CD8-positive, alpha-beta memory T cell (primary cell): ENCODE results near the gene AGBL5. TPM values are rescaled to one million over a fixed set of nuclear protein-coding genes. Genes with fewer than 3 reads are reported as not detected.

Source experiments
- CTCF ChIA-PET: fragments of 350-600 bp; sonication (Branson Sonifier 250); formaldehyde crosslinking; loops from one replicate; lab custom pipeline; 2021; ENCODE audit warnings: antibody characterized with exemption; lab: Charles Lee
- POLR2A ChIA-PET: fragments of 350-600 bp; sonication (Branson Sonifier 250); formaldehyde crosslinking; loops from one replicate; lab custom pipeline; 2021; ENCODE audit warnings: antibody characterized with exemption; lab: Charles Lee
- DNase-seq, 5 donors: peaks; one replicate each; pipeline versions ENCODE4 v3.0.0 to v3.0.0-alpha.2; 2020 to 2022; ENCODE audit warnings: mixed read lengths in 1 of 5
- H3K27ac ChIP-seq: one replicate; pipeline ENCODE4 v1.7.0; 2013; ENCODE audit warnings: low read depth, mild to moderate bottlenecking, low read length, moderate library complexity
- H3K27me3 ChIP-seq: 2 replicates; pipeline ENCODE4 v1.7.0; 2013; ENCODE audit warnings: low read length, mild to moderate bottlenecking; ENCODE audit not compliant: insufficient read depth, poor library complexity, severe bottlenecking
- H3K36me3 ChIP-seq: 2 replicates; pipeline ENCODE4 v1.7.0; 2013; ENCODE audit warnings: mild to moderate bottlenecking, low read length, moderate library complexity; ENCODE audit not compliant: insufficient read depth
- H3K4me1 ChIP-seq: 2 replicates; pipeline ENCODE4 v1.7.0; 2013; ENCODE audit warnings: mild to moderate bottlenecking, low read length, moderate library complexity; ENCODE audit not compliant: insufficient read depth
- H3K4me3 ChIP-seq: 2 replicates; pipeline ENCODE4 v1.7.0; 2013; ENCODE audit warnings: mild to moderate bottlenecking, low read length
- H3K9me3 ChIP-seq: 2 replicates; pipeline ENCODE4 v1.7.0; 2013; ENCODE audit warnings: mild to moderate bottlenecking, low read length
- H3K27ac Mint-ChIP-seq, 8 donors: one replicate each; pipeline ENCODE4 v1.8.0; 2020 to 2021; ENCODE audit warnings: mixed read lengths in 8 of 8, mild to moderate bottlenecking in 6 of 8, inconsistent platforms in 3 of 8, moderate library complexity in 3 of 8
- H3K27me3 Mint-ChIP-seq, 2 donors: one replicate each; pipeline ENCODE4 v1.8.0; 2020 to 2021; ENCODE audit warnings: mixed read lengths in 2 of 2, mild to moderate bottlenecking in 1 of 2, moderate library complexity in 1 of 2
- H3K36me3 Mint-ChIP-seq, 3 donors: one replicate each; pipeline ENCODE4 v1.8.0; 2020 to 2021; ENCODE audit warnings: mixed read lengths in 3 of 3, inconsistent platforms in 1 of 3, mild to moderate bottlenecking in 1 of 3
- H3K4me1 Mint-ChIP-seq, 3 donors: one replicate each; pipeline ENCODE4 v1.8.0; 2020 to 2021; ENCODE audit warnings: mixed read lengths in 3 of 3, inconsistent platforms in 1 of 3, mild to moderate bottlenecking in 1 of 3
- H3K4me3 Mint-ChIP-seq, 7 donors: one replicate each; pipeline ENCODE4 v1.8.0; 2020 to 2021; ENCODE audit warnings: mixed read lengths in 7 of 7, mild to moderate bottlenecking in 6 of 7, moderate library complexity in 4 of 7, inconsistent platforms in 2 of 7
- H3K9me3 Mint-ChIP-seq, 5 donors: one replicate each; pipeline ENCODE4 v1.8.0; 2020 to 2022; ENCODE audit warnings: mixed read lengths in 5 of 5, mild to moderate bottlenecking in 3 of 5, moderate library complexity in 2 of 5, inconsistent platforms in 1 of 5
- polyA plus RNA-seq: library from polyadenylated mRNA; unstranded; fragments of 300-500 nt; fragmentation: Illumina TruSeq; gene quantifications from one replicate; pipeline ENCODE4 v1.2.3, GENCODE V29; 2021
- total RNA-seq, 2 experiments: library from RNA; stranded (reverse); gene quantifications; one replicate each; pipeline ENCODE4 v1.2.3, GENCODE V29; 2021

Gene AGBL5
- total and polyA plus RNA-seq, 3 experiments from 2014 or later, result 11.5 to 17.3 (median 16.0) TPM

GRCh38 chr2:27025861-27026851, 25.3 kb upstream of the AGBL5 start:
- peaks cover 5 to 22% (median 22%) of the 10 kb centered on the region in 3 donors for H3K4me1 Mint-ChIP-seq
- DNase-seq, result no peak
- no peaks in the 10 kb centered on the region for H3K27me3 ChIP-seq
- peaks cover 0 to 28% (median 5%) of the 10 kb centered on the region in 3 donors for H3K36me3 Mint-ChIP-seq
- H3K27ac ChIP-seq, result no peak overlapping the region
- H3K27ac Mint-ChIP-seq, result peak overlapping the region in 1 of 8 donors; percentile 64
- H3K27me3 Mint-ChIP-seq, result no peaks in the 10 kb centered on the region
- ChIA-PET POLR2A (no interaction called here), CTCF (interaction anchor here (1.2 kb wide), 1 partner anchor 65 kb away, joined by 3 read pairs; no protein-coding TSS in a partner anchor)
- H3K4me1 ChIP-seq, result no peaks in the 10 kb centered on the region
- H3K9me3 Mint-ChIP-seq, result no peaks in the 10 kb centered on the region
- no peaks in the 10 kb centered on the region for H3K36me3 ChIP-seq
- no peak overlapping the region for H3K4me3 ChIP-seq
- no peaks in the 10 kb centered on the region for H3K9me3 ChIP-seq
- no peak overlapping the region for H3K4me3 Mint-ChIP-seq

DNA sequence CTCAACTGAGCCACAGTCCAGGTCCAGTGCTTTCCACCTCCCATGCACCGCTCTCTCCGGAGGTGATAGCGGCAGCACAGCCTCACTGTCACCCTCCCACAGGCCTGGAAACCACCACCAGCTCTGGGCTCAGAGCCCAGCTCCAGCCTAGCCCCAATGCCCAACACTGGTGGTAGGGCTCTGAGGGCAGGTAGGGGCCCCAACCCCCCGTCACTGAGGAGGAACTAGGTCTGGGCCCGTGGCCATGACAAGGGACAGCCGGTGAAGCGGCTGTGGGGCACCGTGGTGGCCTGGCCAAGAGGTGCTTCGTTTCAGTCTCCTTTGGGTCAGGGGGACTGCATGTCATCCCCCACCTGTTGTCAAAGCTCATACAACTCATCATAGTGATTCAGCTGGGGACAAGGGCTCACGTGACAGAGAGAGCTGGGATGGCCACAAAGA, 24.2 kb upstream of the AGBL5 start:
- H3K4me1 Mint-ChIP-seq, result peaks cover 7 to 33% (median 31%) of the 10 kb centered on the region in 3 donors
- POLR2A ChIA-PET, result no interaction called here

DNA sequence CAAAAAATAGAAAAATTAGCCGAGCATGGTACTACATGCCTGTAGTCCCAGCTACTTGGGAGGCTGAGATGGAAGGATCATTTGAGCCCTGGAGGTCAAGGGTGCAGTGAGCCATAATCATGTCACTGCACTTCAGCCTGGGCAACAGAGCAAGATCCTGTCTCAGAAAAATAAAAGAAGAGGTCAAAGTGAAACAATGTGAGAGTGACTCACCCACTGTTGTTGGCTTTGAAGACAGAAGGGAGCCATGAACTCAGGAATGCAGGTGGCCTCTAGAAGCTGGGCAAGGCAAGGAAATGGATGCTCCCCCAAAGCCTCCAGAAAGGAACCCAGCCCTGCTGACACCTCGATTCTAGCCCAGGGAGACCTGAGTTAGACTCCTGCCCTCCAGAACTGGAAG, 22.4 kb upstream of the AGBL5 start:
- CTCF ChIA-PET, result no interaction called here
- no peaks in the 10 kb centered on the region for H3K9me3 Mint-ChIP-seq
- DNase-seq, result no peak
- Histone ChIP-seq H3K4me1 (peaks cover 8% of the 10 kb centered on the region), H3K27me3 (no peaks in the 10 kb centered on the region), H3K36me3 (no peaks in the 10 kb centered on the region), H3K27ac (no peak overlapping the region), H3K9me3 (no peaks in the 10 kb centered on the region), H3K4me3 (no peak overlapping the region)
- peak overlapping the region in 1 of 7 donors; percentile 99 for H3K4me3 Mint-ChIP-seq
- H3K36me3 Mint-ChIP-seq, result peaks cover 0 to 33% (median 2%) of the 10 kb centered on the region in 3 donors
- peaks cover 19 to 48% (median 45%) of the 10 kb centered on the region in 3 donors for H3K4me1 Mint-ChIP-seq
- H3K27me3 Mint-ChIP-seq, result no peaks in the 10 kb centered on the region
- POLR2A ChIA-PET, result interaction anchor here (0.6 kb wide), 1 partner anchor 47 kb away, joined by 4 read pairs; no protein-coding TSS in a partner anchor
- H3K27ac Mint-ChIP-seq, result peak overlapping the region in 1 of 8 donors; percentile 30

More for the DNA sequence above, 24.2 kb upstream of the AGBL5 start:
- H3K27ac ChIP-seq, result no peak overlapping the region
- peaks cover 0 to 30% (median 5%) of the 10 kb centered on the region in 3 donors for H3K36me3 Mint-ChIP-seq
- H3K27me3 ChIP-seq, result no peaks in the 10 kb centered on the region
- no peaks in the 10 kb centered on the region for H3K9me3 ChIP-seq
- H3K27ac Mint-ChIP-seq, result peak overlapping the region in 1 of 8 donors; percentile 48
- no peaks in the 10 kb centered on the region for H3K36me3 ChIP-seq
- CTCF ChIA-PET, result no interaction called here
- DNase-seq, result no peak
- H3K4me1 ChIP-seq, result no peaks in the 10 kb centered on the region
- H3K4me3 Mint-ChIP-seq, result no peak overlapping the region
- H3K27me3 Mint-ChIP-seq, result no peaks in the 10 kb centered on the region
- no peak overlapping the region for H3K4me3 ChIP-seq
- no peaks in the 10 kb centered on the region for H3K9me3 Mint-ChIP-seq

- Histone ChIP-seq H3K4me3 (peak within 1 kb of the TSS; percentile 96), H3K36me3 (peaks cover 25% of the 10 kb centered on the region), H3K27me3 (no peaks in the 10 kb centered on the region), H3K4me1 (peaks cover 11% of the 10 kb centered on the region), H3K27ac (peak within 1 kb of the TSS; percentile 88), H3K9me3 (no peaks in the 10 kb centered on the region)
- peak; percentile 68 to 84 (median 70) for DNase-seq
- peak within 1 kb of the TSS; percentile 92 to 99 (median 94) for H3K4me3 Mint-ChIP-seq
- POLR2A ChIA-PET, result interaction anchor here (0.6 to 2.1 kb wide), 4 partner anchors 18 to 313 kb away, joined by 3 to 15 read pairs (median 4); partner anchors contain the start of genes AGBL5 and OST4
- no peaks in the 10 kb centered on the region for H3K9me3 Mint-ChIP-seq
- peaks cover 29 to 65% (median 58%) of the 10 kb centered on the region in 3 donors for H3K4me1 Mint-ChIP-seq
- H3K27ac Mint-ChIP-seq, result peak within 1 kb of the TSS; percentile 69 to 95 (median 93)
- H3K27me3 Mint-ChIP-seq, result no peaks in the 10 kb centered on the region
- peaks cover 0 to 46% (median 3%) of the 10 kb centered on the region in 3 donors for H3K36me3 Mint-ChIP-seq
- CTCF ChIA-PET, result interaction anchor here (1.4 to 2.3 kb wide), 3 partner anchors 18 to 48 kb away, joined by 3 to 9 read pairs (median 8); no protein-coding TSS in a partner anchor
These were observed 18.8 kb upstream of the AGBL5 start, which contains the start of gene TMEM214 for GRCh38 chr2:27032495-27033252. Gene TMEM214 (plus strand): TSS chr2:27032965. CDS start chr2:27033016, 51 bp downstream.

- Histone ChIP-seq H3K36me3 (peaks cover 32% of the 10 kb centered on the region), H3K9me3 (no peaks in the 10 kb centered on the region), H3K4me1 (peaks cover 11% of the 10 kb centered on the region), H3K27ac (peak overlapping the region; percentile 88), H3K27me3 (no peaks in the 10 kb centered on the region), H3K4me3 (peak overlapping the region; percentile 96)
- peaks cover 29 to 61% (median 54%) of the 10 kb centered on the region in 3 donors for H3K4me1 Mint-ChIP-seq
- H3K27ac Mint-ChIP-seq, result peak overlapping the region; percentile 69 to 95 (median 92)
- peaks cover 0 to 52% (median 3%) of the 10 kb centered on the region in 3 donors for H3K36me3 Mint-ChIP-seq
- H3K4me3 Mint-ChIP-seq, result peak overlapping the region; percentile 92 to 99 (median 94)
- no peaks in the 10 kb centered on the region for H3K9me3 Mint-ChIP-seq
- no peaks in the 10 kb centered on the region for H3K27me3 Mint-ChIP-seq
- DNase-seq, result no peak
- ChIA-PET CTCF (interaction anchor here (1.4 to 2.3 kb wide), 2 partner anchors 17 to 48 kb away, joined by 8 to 9 read pairs; no protein-coding TSS in a partner anchor), POLR2A (interaction anchor here (0.6 to 2.1 kb wide), 3 partner anchors 17 to 312 kb away, joined by 3 to 15 read pairs (median 5); partner anchors contain the start of genes AGBL5 and OST4)
These were observed 18.1 kb upstream of the AGBL5 start for GRCh38 chr2:27033253-27033852.

GRCh38 chr2:27038012-27038411, 13.5 kb upstream of the AGBL5 start:
- H3K9me3 Mint-ChIP-seq, result no peaks in the 10 kb centered on the region
- Histone ChIP-seq H3K27ac (no peak overlapping the region), H3K9me3 (no peaks in the 10 kb centered on the region), H3K4me3 (no peak overlapping the region), H3K27me3 (no peaks in the 10 kb centered on the region), H3K36me3 (peaks cover 55% of the 10 kb centered on the region), H3K4me1 (peaks cover 11% of the 10 kb centered on the region)
- POLR2A ChIA-PET, result interaction anchor here (0.8 kb wide), 1 partner anchor 13 kb away, joined by 3 read pairs; the partner anchor contains the start of gene AGBL5
- H3K27me3 Mint-ChIP-seq, result no peaks in the 10 kb centered on the region
- H3K4me1 Mint-ChIP-seq, result peaks cover 19 to 26% (median 23%) of the 10 kb centered on the region in 3 donors
- H3K4me3 Mint-ChIP-seq, result no peak overlapping the region
- CTCF ChIA-PET, result no interaction called here
- H3K36me3 Mint-ChIP-seq, result peaks cover 3 to 79% (median 8%) of the 10 kb centered on the region in 3 donors
- peak overlapping the region in 1 of 8 donors; percentile 86 for H3K27ac Mint-ChIP-seq
- no peak for DNase-seq
